SK-N-SH treated with all-trans-retinoic acid at 6 μM for 48 hours (cell line): ENCODE measurements around the gene PAEP.

Experiments
- ATAC-seq: fragments of 200-7000 bp; cut with Tn5 transposase; 3 replicates; pipeline ENCODE4 v1.9.1; 2020; ENCODE audit warnings: mild to moderate bottlenecking, moderate library complexity
- ARNTL ChIP-seq: fragments of 450-650 bp; formaldehyde crosslinking; IDR thresholded peaks from 2 replicates; pipeline ENCODE4 v1.5.0; 2020; ENCODE audit warnings: low read depth, mild to moderate bottlenecking, moderate library complexity, borderline replicate concordance
- CREB5 ChIP-seq: fragments of 250-450 bp; sonication (Bioruptor Pico); IDR thresholded peaks from 2 replicates; pipeline ENCODE4 v1.5.1; 2020; ENCODE audit warnings: low read depth, mild to moderate bottlenecking, moderate library complexity
- CSDC2 ChIP-seq: fragments of 250-450 bp; sonication (Bioruptor Pico); IDR thresholded peaks from 2 replicates; pipeline ENCODE4 v1.5.0; 2020; ENCODE audit warnings: mild to moderate bottlenecking, moderate library complexity
- CSRNP3 ChIP-seq: fragments of 250-450 bp; sonication (Bioruptor Pico); IDR thresholded peaks from 2 replicates; pipeline ENCODE4 v1.5.1; 2021; ENCODE audit warnings: mild to moderate bottlenecking, moderate library complexity
- GLIS3 ChIP-seq: fragments of 250-450 bp; sonication (Bioruptor Pico); IDR thresholded peaks from 2 replicates; pipeline ENCODE4 v1.5.0; 2020; ENCODE audit warnings: mild to moderate bottlenecking, moderate library complexity
- ISL1 ChIP-seq: fragments of 250-450 bp; sonication (Bioruptor Pico); IDR thresholded peaks from 2 replicates; pipeline ENCODE4 v2.1.2; 2022; ENCODE audit warnings: mild to moderate bottlenecking, moderate library complexity
- OSR1 ChIP-seq: fragments of 250-450 bp; sonication (Bioruptor Pico); IDR thresholded peaks from 2 replicates; pipeline ENCODE4 v1.8.0; 2022; ENCODE audit warnings: moderate library complexity, mild to moderate bottlenecking, inconsistent platforms
- PATZ1 ChIP-seq: fragments of 250-450 bp; sonication (Bioruptor Pico); IDR thresholded peaks from 2 replicates; pipeline ENCODE4 v1.8.0; 2020; ENCODE audit warnings: mild to moderate bottlenecking, moderate library complexity, borderline replicate concordance
- POU6F1 ChIP-seq: fragments of 250-450 bp; sonication (Bioruptor Pico); IDR thresholded peaks from 2 replicates; pipeline ENCODE4 v1.8.0; 2021; ENCODE audit warnings: low read depth, mild to moderate bottlenecking, moderate library complexity, borderline replicate concordance
- PPARA ChIP-seq: fragments of 250-450 bp; sonication (Bioruptor Pico); IDR thresholded peaks from 2 replicates; pipeline ENCODE4 v1.5.0; 2020; ENCODE audit warnings: mild to moderate bottlenecking, borderline replicate concordance
- RARB ChIP-seq: fragments of 250-450 bp; sonication (Bioruptor Pico); IDR thresholded peaks from 2 replicates; pipeline ENCODE4 v1.8.0; 2021; ENCODE audit warnings: mild to moderate bottlenecking, moderate library complexity
- SNAI2 ChIP-seq: fragments of 250-450 bp; sonication (Bioruptor Pico); IDR thresholded peaks from 2 replicates; pipeline ENCODE4 v1.5.0; 2020; ENCODE audit warnings: mild to moderate bottlenecking, moderate library complexity
- TCF4 ChIP-seq: fragments of 250-450 bp; sonication (Bioruptor Pico); IDR thresholded peaks from 2 replicates; pipeline ENCODE4 v1.8.0; 2021; ENCODE audit warnings: mild to moderate bottlenecking, moderate library complexity, borderline replicate concordance
- TOX ChIP-seq: fragments of 250-450 bp; sonication (Bioruptor Pico); IDR thresholded peaks from 2 replicates; pipeline ENCODE4 v1.8.0; 2021; ENCODE audit warnings: mild to moderate bottlenecking, moderate library complexity, borderline replicate concordance
- TSHZ2 ChIP-seq: fragments of 250-450 bp; sonication (Bioruptor Pico); IDR thresholded peaks from 2 replicates; pipeline ENCODE4 v1.5.0; 2020; ENCODE audit warnings: mild to moderate bottlenecking, moderate library complexity
- ZC3H10 ChIP-seq: fragments of 250-450 bp; sonication (Bioruptor Pico); IDR thresholded peaks from 2 replicates; pipeline ENCODE4 v1.5.1; 2021; ENCODE audit warnings: mild to moderate bottlenecking, moderate library complexity
- ZFP3 ChIP-seq: fragments of 250-450 bp; sonication (Bioruptor Pico); IDR thresholded peaks from 2 replicates; pipeline ENCODE4 v1.5.0; 2020; ENCODE audit warnings: mild to moderate bottlenecking, moderate library complexity
- ZFP30 ChIP-seq: fragments of 450-650 bp; formaldehyde crosslinking; IDR thresholded peaks from 2 replicates; pipeline ENCODE4 v1.5.0; 2022; ENCODE audit warnings: mild to moderate bottlenecking, moderate library complexity
- ZNF565 ChIP-seq: fragments of 450-650 bp; formaldehyde crosslinking; conservative IDR thresholded peaks from 2 replicates; pipeline ENCODE4 v1.5.0; 2020; ENCODE audit warnings: low read depth, mild to moderate bottlenecking, moderate library complexity
- ZNF70 ChIP-seq: fragments of 450-650 bp; formaldehyde crosslinking; IDR thresholded peaks from 2 replicates; pipeline ENCODE4 v1.5.0; 2020; ENCODE audit warnings: mild to moderate bottlenecking, moderate library complexity
- ZNF8 ChIP-seq: fragments of 450-650 bp; formaldehyde crosslinking; IDR thresholded peaks from 2 replicates; pipeline ENCODE4 v1.5.0; 2020; ENCODE audit warnings: mild to moderate bottlenecking, moderate library complexity

PAEP gene

GRCh38 chr9:135575995-135576631, 14.6 kb downstream of the PAEP start (continued):
- TF ChIP-seq PATZ1 (CRISPR knock-in tag): no peak
- TF ChIP-seq GLIS3 (CRISPR knock-in tag): no peak
- TF ChIP-seq CSDC2 (CRISPR knock-in tag): no peak
- TF ChIP-seq OSR1 (CRISPR knock-in tag): no peak
- no peak for TF ChIP-seq PPARA (CRISPR knock-in tag)

GRCh38 chr9:135577256-135577655, 15.7 kb downstream of the PAEP start:
- ATAC-seq: no peak
- TF ChIP-seq GLIS3 (CRISPR knock-in tag) (no peak), OSR1 (CRISPR knock-in tag) (no peak), ZFP3 (no peak), ZC3H10 (CRISPR knock-in tag) (no peak), ZNF70 (no peak), CSRNP3 (CRISPR knock-in tag) (no peak), ZFP30 (CRISPR knock-in tag) (no peak), TOX (CRISPR knock-in tag) (no peak), CSDC2 (CRISPR knock-in tag) (no peak), ZNF565 (CRISPR knock-in tag) (no peak), ISL1 (no peak), SNAI2 (CRISPR knock-in tag) (no peak), TSHZ2 (CRISPR knock-in tag) (no peak), PATZ1 (CRISPR knock-in tag) (no peak), ZNF8 (no peak), TCF4 (CRISPR knock-in tag) (no peak), RARB (CRISPR knock-in tag) (no peak), CREB5 (CRISPR knock-in tag) (no peak), POU6F1 (CRISPR knock-in tag) (no peak), ARNTL (CRISPR knock-in tag) (no peak)
